Measurements from ENCODE around the gene CBFA2T3. TPM values are rescaled to one million over a fixed set of nuclear protein-coding genes. Genes with fewer than 3 reads are reported as not detected.
A peak's percentile ranks its signal among the peaks of the same experiment; 100 is the strongest.

Gene CBFA2T3
- total and polyA plus RNA-seq, 5 experiments from 2014 or later: 0.04 to 2.0 (median 1.5) TPM; not detected in 2

DNA sequence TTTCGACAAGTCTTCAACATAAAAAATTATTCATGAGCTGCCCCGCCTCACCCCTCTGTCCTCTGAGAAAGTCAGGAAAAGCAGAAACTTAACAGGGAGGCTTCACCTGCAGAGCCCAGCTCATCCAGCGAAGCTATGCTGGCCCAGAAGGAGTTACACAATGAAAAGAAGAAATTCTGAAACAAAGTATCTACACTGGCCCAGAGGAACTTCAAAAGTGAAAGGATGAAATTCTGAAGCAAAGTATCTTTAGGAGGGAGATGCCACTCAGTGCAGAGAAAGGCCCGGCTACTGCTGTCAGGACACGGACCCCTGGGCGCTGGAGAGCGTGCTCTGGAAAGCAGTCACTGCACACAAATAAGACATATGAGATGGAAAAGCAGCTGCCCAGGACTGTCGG is 121.8 kb downstream of the CBFA2T3 start:
- Mint-ChIP-seq H3K36me3 (peaks cover 0 to 20% (median 0%) of the 10 kb centered on the region in 3 donors), H3K9me3 (no peaks in the 10 kb centered on the region), H3K27ac (peak overlapping the region; percentile 24 to 91 (median 84)), H3K4me3 (peak overlapping the region; percentile 55 to 96 (median 80)), H3K4me1 (peaks cover 22 to 48% (median 33%) of the 10 kb centered on the region in 4 donors), H3K27me3 (no peaks in the 10 kb centered on the region)
- no peak for ATAC-seq
- peak in 1 of 10 donors; percentile 7 for DNase-seq
- POLR2A ChIA-PET: interaction anchor here (0.7 kb wide), 1 partner anchor 43 kb away, joined by 4 read pairs; the partner anchor contains the start of gene APRT

DNA sequence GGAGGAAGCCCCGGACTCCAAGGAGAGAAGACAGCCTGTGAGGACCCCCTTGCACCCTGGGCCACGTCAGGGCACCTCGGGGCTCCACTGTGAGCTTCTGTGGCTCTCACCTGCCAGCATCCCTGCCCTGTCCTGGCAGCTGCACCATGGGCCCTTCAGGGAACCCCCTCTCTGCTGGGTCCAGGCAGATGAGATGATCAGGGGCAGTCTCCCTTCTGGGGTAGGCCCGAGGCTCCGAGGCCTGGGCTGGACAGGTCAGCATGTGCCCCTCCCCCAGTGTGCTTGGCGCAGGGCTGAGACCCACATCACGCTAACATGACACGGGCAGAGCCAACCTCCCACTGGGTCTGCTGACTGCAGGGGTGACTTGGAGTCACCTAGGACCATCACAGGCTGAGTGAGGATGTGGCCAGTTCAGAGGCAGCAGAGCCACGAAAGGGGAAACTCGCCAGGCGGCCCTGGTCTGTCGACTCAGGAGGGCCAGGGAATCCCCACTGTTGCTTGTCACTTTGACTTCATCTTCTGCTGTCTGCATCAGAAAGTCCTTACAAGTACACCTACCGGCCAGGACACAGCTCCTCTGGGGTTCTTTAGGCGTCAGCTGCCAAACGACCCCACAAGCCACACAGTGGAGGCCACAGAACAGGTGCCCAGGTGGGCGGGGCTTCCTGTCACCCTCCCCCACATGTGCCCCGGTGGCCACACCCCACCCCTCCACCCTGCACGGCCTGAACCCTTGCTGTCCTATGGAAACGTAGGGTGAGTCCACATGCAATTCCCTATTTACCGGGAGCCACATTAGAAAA is 122.5 kb downstream of the CBFA2T3 start:
- ATAC-seq: peak in 1 of 2 donors; percentile 24
- Mint-ChIP-seq H3K36me3 (peaks cover 0 to 13% (median 0%) of the 10 kb centered on the region in 3 donors), H3K27ac (peak overlapping the region in 9 of 10 donors; percentile 56 to 91 (median 84)), H3K27me3 (no peaks in the 10 kb centered on the region), H3K4me1 (peaks cover 22 to 48% (median 33%) of the 10 kb centered on the region in 4 donors), H3K9me3 (no peaks in the 10 kb centered on the region), H3K4me3 (peak overlapping the region; percentile 55 to 96 (median 80))
- POLR2A ChIA-PET: interaction anchor here (0.7 to 1.5 kb wide), 4 partner anchors 41 to 61 kb away, joined by 3 to 4 read pairs (median 4); partner anchors contain the start of gene APRT
- peak in 8 of 10 donors; percentile 15 to 43 (median 23) for DNase-seq

DNA sequence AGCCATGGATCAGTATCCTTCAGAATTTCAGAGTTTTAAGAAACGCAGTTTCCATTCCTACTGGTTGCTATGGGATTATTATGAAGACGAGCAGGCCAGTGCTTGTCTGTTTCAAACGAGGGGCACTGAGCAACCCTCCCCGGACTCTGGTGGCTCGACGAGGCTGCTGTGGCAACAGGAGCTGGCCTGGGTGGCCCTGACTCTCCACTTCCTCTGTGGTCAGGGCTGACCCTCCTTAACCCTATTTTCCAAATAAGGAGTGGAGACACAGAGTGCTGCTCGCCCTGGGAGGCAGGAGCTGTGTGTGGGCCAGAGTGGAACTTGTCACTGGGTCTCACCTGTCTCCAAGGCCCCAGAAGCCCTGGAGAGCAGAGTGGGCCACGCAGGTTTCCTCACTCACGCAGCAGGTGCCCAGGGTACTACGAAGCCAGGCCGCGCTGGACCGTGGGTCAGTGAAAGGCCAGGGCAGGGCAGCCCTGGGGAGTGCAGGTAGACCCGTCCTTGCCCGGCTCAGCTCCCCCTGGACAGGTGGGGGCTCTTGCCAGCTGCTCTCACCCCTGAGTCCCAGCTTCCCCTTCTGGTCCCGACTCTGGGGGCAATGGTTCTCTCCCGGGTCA is 123.6 kb downstream of the CBFA2T3 start:
- DNase-seq (no peak), ATAC-seq (no peak)
- Mint-ChIP-seq H3K36me3 (peaks cover 0 to 3% (median 0%) of the 10 kb centered on the region in 3 donors), H3K27ac (peak overlapping the region in 5 of 10 donors; percentile 48 to 84 (median 56)), H3K4me3 (no peak overlapping the region), H3K27me3 (no peaks in the 10 kb centered on the region), H3K9me3 (no peaks in the 10 kb centered on the region), H3K4me1 (peaks cover 19 to 37% (median 28%) of the 10 kb centered on the region in 4 donors)
- POLR2A ChIA-PET: interaction anchor here (0.6 to 1.8 kb wide), 5 partner anchors 40 to 314 kb away, joined by 3 to 4 read pairs (median 3); partner anchors contain the start of gene APRT

DNA sequence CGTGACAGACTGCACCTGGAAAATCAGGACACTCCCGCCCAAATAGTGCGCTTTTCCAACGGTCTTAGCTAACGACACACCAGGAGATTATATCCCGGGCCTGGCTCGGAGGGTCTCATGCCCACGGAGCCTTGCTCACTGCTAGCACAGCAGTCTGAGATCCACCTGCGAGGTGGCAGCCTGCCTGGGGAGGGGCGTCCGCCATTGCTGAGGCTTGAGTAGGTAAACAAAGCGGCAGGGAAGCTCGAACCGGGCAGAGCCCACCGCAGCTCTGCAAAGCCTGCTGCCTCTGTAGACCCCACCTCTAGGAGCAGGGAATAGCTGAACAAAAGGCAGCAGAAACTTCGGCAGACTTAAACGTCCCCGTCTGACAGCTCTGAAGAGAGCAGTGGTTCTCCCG is 125.4 kb downstream of the CBFA2T3 start:
- Mint-ChIP-seq H3K4me3 (no peak overlapping the region), H3K27me3 (no peaks in the 10 kb centered on the region), H3K27ac (peak overlapping the region in 1 of 10 donors; percentile 12), H3K36me3 (no peaks in the 10 kb centered on the region), H3K9me3 (no peaks in the 10 kb centered on the region), H3K4me1 (peaks cover 10 to 27% (median 18%) of the 10 kb centered on the region in 4 donors)
- DNase-seq: no peak
- POLR2A ChIA-PET: no interaction called here
- no peak for ATAC-seq

DNA sequence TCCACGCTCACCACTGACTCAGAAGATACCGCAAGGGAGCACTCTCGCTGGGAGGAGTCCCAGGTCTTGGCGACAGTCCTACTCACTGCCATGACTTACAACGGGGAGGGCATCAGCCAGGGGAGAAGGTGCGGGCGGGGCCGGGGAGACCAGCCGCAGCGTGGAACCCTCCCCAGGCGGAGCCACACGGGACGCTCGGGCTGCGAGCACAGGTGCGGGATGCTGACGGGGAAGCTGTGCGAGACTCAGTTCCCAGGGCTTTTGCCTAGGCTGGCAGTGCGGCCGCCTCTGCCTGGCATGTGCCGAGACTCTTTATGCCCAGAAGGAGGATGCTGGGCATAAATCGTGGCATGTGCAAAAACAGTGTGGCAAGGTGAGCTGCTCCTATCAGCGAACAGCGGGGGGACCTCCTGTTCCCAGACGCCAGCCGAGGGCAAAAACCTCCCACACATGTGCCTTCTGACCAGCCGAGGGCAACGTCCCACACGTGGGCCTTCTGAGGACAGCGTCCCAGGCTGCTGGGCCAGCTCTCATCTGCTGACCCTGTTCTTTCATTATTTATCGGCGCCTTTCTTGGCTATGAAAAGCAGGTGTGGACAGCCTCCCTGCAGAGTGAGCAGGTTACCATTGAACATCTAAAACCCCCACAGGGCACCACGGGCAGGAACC is 126.3 kb downstream of the CBFA2T3 start:
- Mint-ChIP-seq H3K36me3 (no peaks in the 10 kb centered on the region), H3K4me1 (peaks cover 9 to 23% (median 14%) of the 10 kb centered on the region in 4 donors), H3K4me3 (no peak overlapping the region), H3K9me3 (no peaks in the 10 kb centered on the region), H3K27ac (peak overlapping the region in 1 of 10 donors; percentile 84), H3K27me3 (no peaks in the 10 kb centered on the region)
- DNase-seq: no peak
- ATAC-seq: no peak
- POLR2A ChIA-PET: no interaction called here

DNA sequence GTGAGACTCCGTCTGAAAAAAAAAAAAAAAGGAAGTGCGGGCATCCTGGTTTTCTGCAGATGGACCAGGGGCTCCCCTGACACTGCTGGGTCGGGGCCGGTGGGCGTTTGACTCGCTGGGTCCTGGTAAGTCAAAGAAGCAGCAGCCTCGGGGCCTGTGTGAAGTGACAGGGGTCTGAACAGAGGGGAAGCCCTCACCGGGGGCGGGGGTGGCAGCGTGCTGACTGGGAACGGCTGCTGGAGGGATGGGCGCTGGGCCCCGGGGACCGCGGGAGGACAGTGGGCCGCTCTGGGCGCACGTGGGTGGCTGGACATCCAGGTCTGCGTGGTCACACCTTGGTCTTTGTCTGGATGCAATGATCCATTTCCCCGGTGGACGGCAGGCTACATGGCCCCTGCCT is 128.4 kb downstream of the CBFA2T3 start:
- Mint-ChIP-seq H3K27me3 (no peaks in the 10 kb centered on the region), H3K4me1 (peaks cover 0 to 10% (median 4%) of the 10 kb centered on the region in 4 donors), H3K27ac (no peak overlapping the region), H3K4me3 (no peak overlapping the region), H3K9me3 (no peaks in the 10 kb centered on the region), H3K36me3 (peaks cover 0 to 3% (median 0%) of the 10 kb centered on the region in 3 donors)
- POLR2A ChIA-PET: no interaction called here
- DNase-seq: no peak
- ATAC-seq: no peak

DNA sequence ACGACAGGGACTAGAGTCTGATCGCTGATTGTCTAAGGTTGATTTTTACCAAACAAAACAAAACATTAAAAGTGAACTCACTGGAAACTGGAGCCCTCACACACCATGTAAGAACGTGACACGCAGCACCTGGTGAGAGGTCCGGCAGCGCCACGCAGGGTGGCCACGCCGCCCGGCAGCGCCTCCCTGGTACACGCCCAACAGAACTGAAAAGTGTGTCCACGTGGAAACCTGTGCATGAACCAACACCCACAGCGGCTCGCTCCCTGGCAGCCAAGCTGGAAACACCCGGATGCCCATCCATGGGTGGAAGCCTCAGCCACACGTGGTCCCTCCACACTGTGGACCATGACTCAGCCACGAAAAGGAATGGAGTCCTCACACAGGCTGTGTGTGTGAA is 129.4 kb downstream of the CBFA2T3 start:
- DNase-seq: no peak
- ATAC-seq: no peak
- Mint-ChIP-seq H3K27ac (no peak overlapping the region), H3K4me1 (peaks cover 0 to 10% (median 4%) of the 10 kb centered on the region in 4 donors), H3K9me3 (no peaks in the 10 kb centered on the region), H3K36me3 (peaks cover 0 to 3% (median 0%) of the 10 kb centered on the region in 3 donors), H3K27me3 (no peaks in the 10 kb centered on the region), H3K4me3 (peak overlapping the region in 1 of 10 donors; percentile 24)
- POLR2A ChIA-PET: interaction anchor here (1.6 kb wide), 1 partner anchor 10 kb away, joined by 6 read pairs; the partner anchor contains the start of genes GALNS and TRAPPC2L

DNA sequence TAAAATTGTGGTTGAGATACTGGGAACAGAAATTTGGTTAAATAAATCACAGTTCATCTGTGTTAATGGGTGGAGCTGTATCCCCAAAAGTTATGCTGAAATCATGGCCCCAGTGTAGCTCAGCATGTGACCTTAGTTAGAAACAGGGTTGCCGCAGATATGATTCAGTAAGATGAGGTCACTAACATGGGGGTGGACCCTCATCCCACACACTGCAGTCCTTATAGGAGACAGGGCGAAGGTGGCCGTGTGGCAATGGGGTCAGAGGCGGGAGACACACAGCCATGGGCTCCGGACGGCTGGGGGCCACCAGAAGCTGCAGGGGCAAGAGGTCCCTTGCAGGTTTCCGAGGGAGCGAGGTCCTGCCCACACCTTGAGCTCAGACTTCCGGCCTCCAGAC is 130.9 kb downstream of the CBFA2T3 start:
- DNase-seq (no peak), ATAC-seq (no peak)
- Mint-ChIP-seq H3K4me1 (peaks cover 0 to 4% (median 0%) of the 10 kb centered on the region in 4 donors), H3K27me3 (no peaks in the 10 kb centered on the region), H3K9me3 (no peaks in the 10 kb centered on the region), H3K36me3 (peaks cover 0 to 3% (median 0%) of the 10 kb centered on the region in 3 donors), H3K27ac (no peak overlapping the region), H3K4me3 (no peak overlapping the region)
- POLR2A ChIA-PET: interaction anchor here (0.7 to 1.6 kb wide), 2 partner anchors 11 to 27 kb away, joined by 6 to 8 read pairs; partner anchors contain the start of genes GALNS and TRAPPC2L

DNA sequence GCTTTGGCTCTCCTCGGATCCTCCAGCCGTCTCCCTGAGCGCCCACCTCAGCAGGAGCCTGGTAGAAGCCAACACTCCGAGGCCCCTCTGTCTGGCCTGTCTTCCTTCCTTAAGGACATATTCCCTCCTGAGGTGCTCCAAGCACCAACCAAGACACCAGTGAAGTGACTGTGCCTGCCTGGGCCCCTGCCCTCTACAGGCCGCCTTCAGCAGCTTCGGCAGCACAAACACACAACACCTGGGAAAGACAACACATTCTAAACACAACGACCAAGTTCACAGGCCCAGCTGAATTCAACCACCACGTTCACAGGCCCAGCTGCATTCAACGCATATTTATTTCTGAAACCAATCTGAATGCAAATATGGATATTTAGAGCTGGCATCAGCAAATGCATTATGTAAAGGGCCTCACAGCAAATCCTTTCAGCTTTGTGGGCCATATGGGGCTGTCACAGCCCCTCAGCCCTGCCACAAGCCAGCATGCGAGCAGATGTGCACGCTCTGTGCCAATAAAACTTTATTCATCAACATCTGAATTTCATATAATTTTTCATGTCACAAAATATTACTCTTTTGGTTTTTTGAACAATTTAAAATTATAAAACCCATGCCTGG is 132.5 kb downstream of the CBFA2T3 start:
- DNase-seq: no peak
- H3K36me3 Mint-ChIP-seq: peaks cover 0 to 8% (median 4%) of the 10 kb centered on the region in 3 donors
- ATAC-seq: no peak
- no peaks in the 10 kb centered on the region for H3K27me3 Mint-ChIP-seq
- no peak overlapping the region for H3K4me3 Mint-ChIP-seq
- H3K27ac Mint-ChIP-seq: no peak overlapping the region
- H3K4me1 Mint-ChIP-seq: peaks cover 0 to 4% (median 0%) of the 10 kb centered on the region in 4 donors
- POLR2A ChIA-PET: no interaction called here
- no peaks in the 10 kb centered on the region for H3K9me3 Mint-ChIP-seq

DNA sequence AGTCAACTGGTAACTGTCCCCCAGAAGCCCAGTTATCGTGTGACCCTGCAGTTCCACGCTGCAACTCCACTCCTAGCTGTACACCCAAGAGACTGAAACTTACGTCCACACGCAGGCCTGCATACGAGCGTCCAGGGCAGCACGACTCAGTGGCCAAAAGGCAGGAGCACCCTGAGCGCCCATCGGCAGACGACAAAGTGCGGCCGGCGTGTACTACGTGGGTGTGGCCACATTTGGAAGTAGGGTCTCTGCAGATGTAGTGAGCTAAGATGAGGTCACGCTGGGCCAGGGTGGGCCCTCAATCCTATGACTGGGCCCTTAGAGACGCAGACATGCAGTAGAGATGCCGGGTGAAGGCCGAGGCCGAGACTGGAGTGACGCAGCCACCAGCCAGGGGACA is 133.8 kb downstream of the CBFA2T3 start:
- no peak overlapping the region for H3K4me3 Mint-ChIP-seq
- POLR2A ChIA-PET: no interaction called here
- ATAC-seq (no peak), DNase-seq (no peak)
- peaks cover 0 to 8% (median 4%) of the 10 kb centered on the region in 3 donors for H3K36me3 Mint-ChIP-seq
- H3K4me1 Mint-ChIP-seq: peaks cover 0 to 4% (median 0%) of the 10 kb centered on the region in 4 donors
- no peak overlapping the region for H3K27ac Mint-ChIP-seq
- no peaks in the 10 kb centered on the region for H3K9me3 Mint-ChIP-seq
- no peaks in the 10 kb centered on the region for H3K27me3 Mint-ChIP-seq

DNA sequence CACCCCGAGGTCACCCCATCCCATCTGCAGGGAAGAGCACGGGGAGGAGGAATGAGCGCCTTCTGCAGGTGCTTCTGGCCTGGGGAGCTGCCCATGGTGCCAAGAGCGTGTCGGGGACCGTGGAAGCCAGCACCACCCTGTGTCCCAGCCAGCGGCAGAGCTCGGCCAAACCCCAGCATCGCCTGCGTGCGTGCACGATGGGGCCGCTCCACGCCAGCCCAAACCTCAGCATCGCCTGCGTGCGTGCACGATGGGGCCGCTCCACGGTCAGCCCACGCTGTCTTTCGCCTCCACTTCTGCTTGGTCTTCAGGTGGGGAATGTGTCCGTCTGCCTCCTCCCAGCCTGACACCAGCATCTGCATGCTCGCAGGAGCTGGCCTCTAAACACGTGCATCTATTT is 134.2 kb downstream of the CBFA2T3 start:
- H3K27ac Mint-ChIP-seq: no peak overlapping the region
- ATAC-seq (no peak), DNase-seq (no peak)
- POLR2A ChIA-PET: no interaction called here
- H3K27me3 Mint-ChIP-seq: no peaks in the 10 kb centered on the region
- peaks cover 0 to 2% (median 0%) of the 10 kb centered on the region in 4 donors for H3K4me1 Mint-ChIP-seq
- peaks cover 0 to 8% (median 4%) of the 10 kb centered on the region in 3 donors for H3K36me3 Mint-ChIP-seq
- H3K4me3 Mint-ChIP-seq: no peak overlapping the region
- H3K9me3 Mint-ChIP-seq: no peaks in the 10 kb centered on the region

DNA sequence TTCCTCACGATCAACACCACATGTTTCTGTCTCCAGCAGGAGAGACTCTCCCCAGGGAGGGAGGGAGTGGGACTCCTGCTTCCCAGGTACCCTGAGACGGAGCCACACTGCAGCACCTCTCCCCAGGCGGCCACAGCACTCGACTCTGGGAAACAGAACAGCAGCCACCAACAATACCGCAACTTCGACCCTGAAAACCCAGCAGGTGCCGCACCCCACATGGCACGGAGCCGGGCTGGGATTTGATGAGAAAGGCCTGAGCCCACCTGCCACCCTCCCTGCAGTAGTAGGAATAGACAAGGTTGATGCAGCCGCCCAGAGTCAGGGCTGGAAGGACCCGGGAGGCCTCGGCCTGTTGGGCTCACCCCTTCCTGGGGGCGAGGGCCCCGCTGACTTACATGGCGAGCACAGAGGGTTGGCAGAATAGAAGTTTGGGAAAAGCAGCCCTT is 134.7 kb downstream of the CBFA2T3 start:
- peaks cover 0 to 2% (median 0%) of the 10 kb centered on the region in 4 donors for H3K4me1 Mint-ChIP-seq
- no peak for ATAC-seq
- POLR2A ChIA-PET: no interaction called here
- H3K9me3 Mint-ChIP-seq: no peaks in the 10 kb centered on the region
- DNase-seq: no peak
- no peaks in the 10 kb centered on the region for H3K27me3 Mint-ChIP-seq
- H3K36me3 Mint-ChIP-seq: peaks cover 0 to 8% (median 4%) of the 10 kb centered on the region in 3 donors
- no peak overlapping the region for H3K4me3 Mint-ChIP-seq
- peak overlapping the region in 2 of 10 donors; percentile 31 to 62 for H3K27ac Mint-ChIP-seq

All from naive thymus-derived CD8-positive, alpha-beta T cell (primary cell).